ENCODE measurements around the gene TXLNB.

Gene TXLNB

GRCh38 chr6:139334806-139335446 is 43.1 kb upstream of the TXLNB start:
- H3K27ac ChIP-seq: no peak overlapping the region
- TF ChIP-seq CTCF (conservative IDR thresholded peaks at IDR 0.05): no peak

DNA sequence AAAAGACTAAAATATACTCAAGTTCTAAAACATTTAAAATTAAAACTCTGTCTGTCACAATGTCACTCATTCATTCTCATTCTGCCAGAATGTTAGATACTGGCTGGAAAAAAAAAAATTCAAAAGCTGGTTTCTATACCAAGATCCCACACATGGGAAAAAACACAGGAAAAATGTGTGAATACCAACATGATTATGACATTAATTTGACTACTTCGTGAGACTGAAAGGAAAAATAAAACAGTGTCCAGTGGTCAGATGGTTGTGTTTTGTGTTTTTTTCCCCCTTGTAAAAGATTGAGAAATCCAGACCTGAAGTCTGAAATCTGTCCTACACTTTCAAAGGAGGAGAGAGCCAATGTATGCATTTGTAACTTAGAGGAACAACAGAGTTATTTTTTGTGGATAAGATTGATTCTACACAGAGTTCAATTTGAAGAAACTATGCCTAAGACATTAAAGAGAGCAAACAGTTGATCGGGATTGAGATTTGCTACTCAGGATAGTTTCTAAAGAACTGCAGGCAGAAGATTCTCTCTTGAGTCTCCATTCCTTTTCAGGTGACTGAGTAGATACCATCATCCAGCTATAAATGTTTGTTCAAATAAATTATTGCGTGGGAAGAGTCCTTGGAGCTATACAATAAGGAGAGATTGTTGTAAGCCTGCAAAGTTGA is 39.2 kb upstream of the TXLNB start:
- no peak for TF ChIP-seq CTCF (conservative IDR thresholded peaks at IDR 0.05)
- no peak overlapping the region for H3K27ac ChIP-seq

GRCh38 chr6:139330306-139330705 is 38.5 kb upstream of the TXLNB start:
- TF ChIP-seq CTCF (conservative IDR thresholded peaks at IDR 0.05): no peak
- no peak overlapping the region for H3K27ac ChIP-seq

- H3K27ac ChIP-seq: no peak overlapping the region
- TF ChIP-seq CTCF (conservative IDR thresholded peaks at IDR 0.05): no peak
Observed at GRCh38 chr6:139329224-139329623, 37.4 kb upstream of the TXLNB start.

GRCh38 chr6:139327038-139327437 is 35.2 kb upstream of the TXLNB start:
- no peak overlapping the region for H3K27ac ChIP-seq
- no peak for TF ChIP-seq CTCF (conservative IDR thresholded peaks at IDR 0.05)

GRCh38 chr6:139325686-139326085 is 33.9 kb upstream of the TXLNB start:
- no peak overlapping the region for H3K27ac ChIP-seq
- TF ChIP-seq CTCF (conservative IDR thresholded peaks at IDR 0.05): no peak

DNA sequence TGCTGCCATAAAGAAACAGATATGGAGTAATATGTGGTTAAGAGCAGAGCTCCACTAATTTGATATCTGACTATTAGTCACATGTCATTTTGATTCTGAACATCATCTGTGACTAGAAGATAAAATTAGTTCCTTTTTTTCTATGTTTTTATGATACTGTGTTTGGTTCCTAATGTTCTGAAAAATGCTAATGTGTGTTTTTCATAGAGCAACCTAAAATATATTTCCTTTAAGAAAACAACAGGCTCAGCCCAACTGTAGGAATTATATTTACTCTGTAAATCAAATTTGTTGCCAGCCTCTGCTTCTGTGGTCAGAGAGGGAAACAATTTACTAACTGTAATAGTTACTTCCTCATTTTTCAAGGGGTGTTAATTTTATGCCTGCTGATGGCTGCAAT is 33.3 kb upstream of the TXLNB start:
- TF ChIP-seq CTCF (conservative IDR thresholded peaks at IDR 0.05): no peak
- no peak overlapping the region for H3K27ac ChIP-seq
